Testis (tissue), 3 donors: ENCODE results near the gene CPAMD8. TPM values are rescaled to one million over a fixed set of nuclear protein-coding genes. Genes with fewer than 3 reads are reported as not detected.

Source experiments
- DNase-seq: peaks from one replicate; pipeline ENCODE4 v3.0.0-alpha.2; 2019
- H3K27ac ChIP-seq, 2 donors: fragments of 200-600 bp; sonication (generic); one replicate each; pipeline ENCODE4 v1.5.1; 2019
- H3K27me3 ChIP-seq: fragments of 200-600 bp; sonication (generic); one replicate; pipeline ENCODE4 v1.5.1; 2019
- H3K36me3 ChIP-seq: fragments of 200-600 bp; sonication (generic); one replicate; pipeline ENCODE4 v1.5.1; 2017; ENCODE audit warnings: low read depth; ENCODE audit errors: missing control alignments
- H3K4me1 ChIP-seq: fragments of 200-600 bp; sonication (generic); one replicate; pipeline ENCODE4 v1.5.1; 2019
- H3K4me3 ChIP-seq, 2 donors: fragments of 200-600 bp; sonication (generic); one replicate each; pipeline ENCODE4 v1.5.1; 2017 to 2019
- H3K9me3 ChIP-seq: fragments of 200-600 bp; sonication (generic); one replicate; pipeline ENCODE4 v1.5.1; 2017
- CTCF ChIP-seq, 3 experiments: fragments of 450-650 bp in 2 of 3; fragments of 200-600 bp in 1 of 3; sonication (generic) in 1 of 3; IDR thresholded peaks; one replicate each; pipeline ENCODE4 v1.5.1; 2016 to 2019; ENCODE audit warnings: antibody characterized with exemption in 3 of 3, mild to moderate bottlenecking in 2 of 3, moderate library complexity in 1 of 3
- POLR2A ChIP-seq: fragments of 450-650 bp; IDR thresholded peaks from one replicate; pipeline ENCODE4 v1.6.1; 2017; ENCODE audit warnings: antibody characterized with exemption, mild to moderate bottlenecking, moderate library complexity
- WGBS, 2 donors: methylation state at CpG; one replicate each; pipeline ENCODE4 v1.1.5; 2018; 5-methylcytosine and 5-hydroxymethylcytosine counted together
- intact Hi-C: fragments of 100-400 bp; cut with DNase I; formaldehyde crosslinking; loops from one replicate; pipeline ENCODE4 v1.15.1; 2023; ENCODE audit warnings: low total_unique reads
- polyA plus RNA-seq: library from polyadenylated mRNA; stranded (reverse); fragments of 350-450 nt; fragmentation: Illumina TruSeq; extraction: RNeasy Lipid Tissue Mini Kit (QIAGEN cat#74804); gene quantifications from one replicate; pipeline ENCODE4 v1.2.3, GENCODE V29; 2014; ENCODE audit warnings: low read depth, low replicate concordance; ENCODE audit not compliant: insufficient read depth
- total RNA-seq, 2 donors: library from RNA; depleted of rRNA; stranded (reverse); fragments of >200 nt; gene quantifications; one replicate each; pipeline ENCODE4 v1.2.3, GENCODE V29; 2016

Gene CPAMD8
- total and polyA plus RNA-seq, 3 donors from 2014 or later: 12.0 to 46.1 (median 30.8) TPM

GRCh38 chr19:17070912-17071311, 44.3 kb upstream of the CPAMD8 start:
- H3K27ac ChIP-seq: no peak overlapping the region
- H3K4me3 ChIP-seq: no peak overlapping the region
- 93 to 94% methylated on average over 7 of the region's 7 CpGs for WGBS, 2 donors
- intact Hi-C loops: loop anchor here (10.0 kb wide), 1 partner anchor 64 kb away; no protein-coding TSS in a partner anchor
- no peaks in the 10 kb centered on the region for H3K27me3 ChIP-seq
- DNase-seq: no peak
- H3K36me3 ChIP-seq: no peaks in the 10 kb centered on the region
- TF ChIP-seq CTCF (IDR thresholded peaks at IDR 0.05): no peak
- no peak for TF ChIP-seq POLR2A
- H3K9me3 ChIP-seq: no peaks in the 10 kb centered on the region
- peaks cover 12% of the 10 kb centered on the region for H3K4me1 ChIP-seq

- intact Hi-C loops: loop anchor here (10.0 kb wide), 1 partner anchor 64 kb away; no protein-coding TSS in a partner anchor
- no peak overlapping the region for H3K4me3 ChIP-seq
These were observed 43.8 kb upstream of the CPAMD8 start for GRCh38 chr19:17070421-17070820.

GRCh38 chr19:17069193-17069592, 42.6 kb upstream of the CPAMD8 start:
- Histone ChIP-seq H3K4me3 (no peak overlapping the region), H3K27ac (no peak overlapping the region), H3K4me1 (peaks cover 6% of the 10 kb centered on the region), H3K36me3 (no peaks in the 10 kb centered on the region), H3K9me3 (no peaks in the 10 kb centered on the region), H3K27me3 (no peaks in the 10 kb centered on the region)
- 50 to 77% methylated on average over 2 to 9 of the region's 9 CpGs for WGBS, 2 donors
- DNase-seq: no peak
- intact Hi-C loops: loop anchor here (10.0 kb wide), 1 partner anchor 216 kb away; the partner anchor contains the start of gene ANKLE1
- no peak for TF ChIP-seq POLR2A
- no peak for TF ChIP-seq CTCF (IDR thresholded peaks at IDR 0.05)

More at GRCh38 chr19:17070421-17070820, 43.8 kb upstream of the CPAMD8 start:
- Histone ChIP-seq H3K36me3 (no peaks in the 10 kb centered on the region), H3K9me3 (no peaks in the 10 kb centered on the region), H3K27ac (no peak overlapping the region), H3K27me3 (no peaks in the 10 kb centered on the region), H3K4me1 (peaks cover 12% of the 10 kb centered on the region)
- TF ChIP-seq POLR2A (no peak), CTCF (IDR thresholded peaks at IDR 0.05) (no peak)
- 92 to 95% methylated on average over 12 of the region's 12 CpGs for WGBS, 2 donors
- DNase-seq: no peak

GRCh38 chr19:17063428-17063827, 36.8 kb upstream of the CPAMD8 start:
- no peak overlapping the region for H3K4me3 ChIP-seq
- WGBS, 2 donors: 88 to 94% methylated on average over 2 of the region's 2 CpGs
- TF ChIP-seq POLR2A (no peak), CTCF (IDR thresholded peaks at IDR 0.05) (no peak)
- H3K36me3 ChIP-seq: no peaks in the 10 kb centered on the region
- H3K27me3 ChIP-seq: no peaks in the 10 kb centered on the region
- no peak for DNase-seq
- no peak overlapping the region for H3K27ac ChIP-seq
- peaks cover 3% of the 10 kb centered on the region for H3K4me1 ChIP-seq
- intact Hi-C loops: loop anchor here (10.0 kb wide), 1 partner anchor 221 kb away; the partner anchor contains the start of gene ANKLE1
- H3K9me3 ChIP-seq: no peaks in the 10 kb centered on the region

DNA sequence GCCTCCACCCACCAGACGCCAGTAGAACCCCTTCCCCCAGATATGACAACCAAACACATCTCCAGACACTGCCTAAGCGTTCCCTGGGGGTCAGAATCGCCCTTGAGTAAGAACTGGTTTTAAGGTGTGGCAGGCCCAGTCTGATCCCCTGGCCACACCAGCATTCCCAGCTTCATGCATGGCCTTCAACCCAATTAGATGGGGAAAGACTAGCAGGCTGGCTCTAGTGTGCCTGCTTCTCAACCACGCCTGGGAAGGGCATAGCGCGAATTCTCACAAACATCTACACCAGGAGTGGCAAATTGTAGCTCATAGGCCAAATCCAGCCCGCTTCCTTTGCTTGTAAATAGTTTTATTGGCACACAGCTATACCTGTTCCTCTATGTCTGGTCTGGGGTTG, 35.1 kb upstream of the CPAMD8 start:
- Histone ChIP-seq H3K36me3 (no peaks in the 10 kb centered on the region), H3K9me3 (no peaks in the 10 kb centered on the region), H3K27ac (no peak overlapping the region), H3K27me3 (no peaks in the 10 kb centered on the region), H3K4me3 (no peak overlapping the region), H3K4me1 (no peaks in the 10 kb centered on the region)
- TF ChIP-seq POLR2A: no peak
- TF ChIP-seq CTCF (IDR thresholded peaks at IDR 0.05): no peak
- no peak for DNase-seq
- 94 to 100% methylated on average over 7 of the region's 7 CpGs for WGBS, 2 donors
- intact Hi-C loops: loop anchor here (10.0 kb wide), 1 partner anchor 223 kb away; the partner anchor contains the start of gene ANKLE1
